SK-N-SH (cell line): ENCODE measurements around the gene SHCBP1L. TPM values are rescaled to one million over a fixed set of nuclear protein-coding genes. Genes with fewer than 3 reads are reported as not detected.

Experiments used
- CTCF ChIA-PET: fragments of 300-600, 350-600 bp; formaldehyde crosslinking; extraction: SDS; loops from one replicate; lab custom pipeline; 2021; lab: Yijun Ruan, JAX
- POLR2A ChIA-PET: fragments of 350-600 bp; sonication (Branson Sonifier 250); formaldehyde crosslinking; extraction: SDS; loops from one replicate; lab custom pipeline; 2020; ENCODE audit warnings: antibody characterized with exemption, inconsistent platforms; lab: Yijun Ruan, JAX
- DNase-seq: peaks from one replicate; pipeline ENCODE4 v3.0.0; 2012
- H2AFZ ChIP-seq: fragments of 200-600 bp; sonication (generic); 2 replicates; pipeline ENCODE4 v1.8.1; 2016; ENCODE audit warnings: antibody characterized with exemption, mild to moderate bottlenecking, low read depth
- H3F3A ChIP-seq: fragments of 200-600 bp; sonication (generic); replicated peaks from 2 replicates; pipeline ENCODE3; 2016; ENCODE audit warnings: antibody characterized with exemption, mild to moderate bottlenecking; ENCODE audit not compliant: insufficient read depth
- H3K27ac ChIP-seq, 2 experiments: fragments of 200-500 bp in 1 of 2; fragments of 200-600 bp in 1 of 2; sonication (Bioruptor generic) in 1 of 2; sonication (generic), shearing (Covaris generic) in 1 of 2; 2 replicates each; pipeline versions ENCODE4 v1.5.1 to v1.6.1; 2014 to 2016; ENCODE audit warnings: low read depth in 2 of 2, inconsistent platforms in 1 of 2, low read length in 1 of 2, mild to moderate bottlenecking in 1 of 2, mixed read lengths in 1 of 2
- H3K27me3 ChIP-seq: fragments of 200-600 bp; sonication (generic), shearing (Covaris generic); 2 replicates; pipeline ENCODE4 v1.6.1; 2016; ENCODE audit warnings: mixed run types; ENCODE audit not compliant: insufficient read depth
- H3K36me3 ChIP-seq, 2 experiments: fragments of 200-500 bp in 1 of 2; fragments of 200-600 bp in 1 of 2; sonication (Bioruptor generic) in 1 of 2; sonication (generic) in 1 of 2; replicated peaks in 1 of 2; 2 replicates each; pipeline versions ENCODE3 to v1.5.1; 2014 to 2016; ENCODE audit warnings: low read length in 1 of 2, mild to moderate bottlenecking in 1 of 2; ENCODE audit not compliant: insufficient read depth in 2 of 2, control insufficient read depth in 1 of 2
- H3K4me1 ChIP-seq, 2 experiments: fragments of 200-500 bp in 1 of 2; fragments of 200-600 bp in 1 of 2; sonication (Bioruptor generic) in 1 of 2; sonication (generic), shearing (Covaris generic) in 1 of 2; 2 replicates each; pipeline versions ENCODE4 v1.5.1 to v1.6.1; 2014 to 2016; ENCODE audit warnings: low read depth in 1 of 2, low read length in 1 of 2, mixed run types in 1 of 2; ENCODE audit not compliant: insufficient read depth in 2 of 2, control insufficient read depth in 1 of 2
- H3K4me2 ChIP-seq: fragments of 200-600 bp; sonication (generic), shearing (Covaris generic); 2 replicates; pipeline ENCODE4 v1.6.1; 2017; ENCODE audit warnings: mixed run types
- H3K4me3 ChIP-seq, 2 experiments: fragments of 200-500 bp in 1 of 2; fragments of 200-600 bp in 1 of 2; sonication (Bioruptor generic) in 1 of 2; sonication (generic), shearing (Covaris generic) in 1 of 2; 2 replicates each; pipeline versions ENCODE4 v1.5.1 to v1.8.1; 2014 to 2016; ENCODE audit warnings: low read depth in 2 of 2, inconsistent platforms in 1 of 2, low read length in 1 of 2, mild to moderate bottlenecking in 1 of 2, mixed read lengths in 1 of 2, moderate library complexity in 1 of 2
- H3K79me2 ChIP-seq: fragments of 200-600 bp; sonication (generic); 2 replicates; pipeline ENCODE4 v1.8.1; 2017; ENCODE audit warnings: mild to moderate bottlenecking; ENCODE audit not compliant: insufficient read depth
- H3K9ac ChIP-seq: fragments of 200-600 bp; sonication (generic); 2 replicates; pipeline ENCODE4 v1.6.1; 2017; ENCODE audit warnings: mixed run types
- H3K9me2 ChIP-seq: fragments of 200-600 bp; sonication (generic); 2 replicates; pipeline ENCODE4 v1.6.1; 2017; ENCODE audit warnings: mixed run types
- H3K9me3 ChIP-seq: fragments of 200-600 bp; sonication (generic); 2 replicates; pipeline ENCODE4 v1.6.1; 2017; ENCODE audit warnings: mixed run types, mild to moderate bottlenecking, moderate library complexity
- H4K20me1 ChIP-seq: fragments of 200-600 bp; sonication (generic); 2 replicates; pipeline ENCODE4 v1.6.1; 2017; ENCODE audit warnings: mild to moderate bottlenecking, mixed run types; ENCODE audit not compliant: insufficient read depth
- CHD2 ChIP-seq: fragments of 150-350 bp; IDR thresholded peaks from 2 replicates; pipeline ENCODE4 v1.6.1; 2018; ENCODE audit warnings: low read length; ENCODE audit not compliant: partially characterized antibody
- CTCF ChIP-seq: fragments of 200-600 bp; sonication (generic); IDR thresholded peaks from 2 replicates; pipeline ENCODE4 v1.6.1; 2017; ENCODE audit warnings: antibody characterized with exemption, mild to moderate bottlenecking, moderate library complexity
- ELF1 ChIP-seq: IDR thresholded peaks from 2 replicates; pipeline ENCODE4 v1.4.0; 2012
- FOSL2 ChIP-seq: IDR thresholded peaks from 2 replicates; pipeline ENCODE4 v1.4.0; 2012; ENCODE audit warnings: low read depth, mild to moderate bottlenecking, moderate library complexity, borderline replicate concordance
- FOXJ3 ChIP-seq: sonication (generic); formaldehyde crosslinking; IDR thresholded peaks from 2 replicates; pipeline ENCODE4 v1.5.1; 2020; ENCODE audit warnings: mild to moderate bottlenecking, missing genetic modification reagents
- FOXM1 ChIP-seq: IDR thresholded peaks from 2 replicates; pipeline ENCODE4 v1.4.0; 2012; ENCODE audit warnings: low read depth, mild to moderate bottlenecking
- GABPA ChIP-seq: IDR thresholded peaks from 2 replicates; pipeline ENCODE4 v1.4.0; 2012; ENCODE audit warnings: low read depth, mild to moderate bottlenecking
- GATA2 ChIP-seq: sonication (generic); formaldehyde crosslinking; IDR thresholded peaks from 2 replicates; pipeline ENCODE4 v1.5.0; 2020; ENCODE audit warnings: mild to moderate bottlenecking, missing genetic modification reagents
- IRF3 ChIP-seq: fragments of 150-350 bp; IDR thresholded peaks from 2 replicates; pipeline ENCODE4 v1.6.1; 2016; ENCODE audit warnings: mild to moderate bottlenecking, low read depth, low read length
- JUND ChIP-seq: IDR thresholded peaks from 2 replicates; pipeline ENCODE4 v1.4.0; 2012
- MAX ChIP-seq: IDR thresholded peaks from 2 replicates; pipeline ENCODE4 v1.4.0; 2012; ENCODE audit warnings: low read depth
- PBX3 ChIP-seq: IDR thresholded peaks from 2 replicates; pipeline ENCODE4; 2012
- POLR2AphosphoS5 ChIP-seq: IDR thresholded peaks from 2 replicates; pipeline ENCODE4 v1.6.1; 2012; ENCODE audit warnings: low read depth, low read length
- REST ChIP-seq: IDR thresholded peaks from 2 replicates; pipeline ENCODE4 v1.6.1; 2012; ENCODE audit warnings: mild to moderate bottlenecking, low read depth, low read length, moderate library complexity
- RFX5 ChIP-seq: IDR thresholded peaks from 2 replicates; pipeline ENCODE4 v1.6.1; 2012; ENCODE audit warnings: mild to moderate bottlenecking, improper control_type of control experiment, low read length
- RXRA ChIP-seq: IDR thresholded peaks from 2 replicates; pipeline ENCODE4 v1.4.0; 2012; ENCODE audit warnings: low read depth, mild to moderate bottlenecking, borderline replicate concordance
- SIN3A ChIP-seq: IDR thresholded peaks from 2 replicates; pipeline ENCODE4 v1.6.1; 2012; ENCODE audit warnings: low read depth, mild to moderate bottlenecking, low read length, moderate library complexity, borderline replicate concordance
- SMC3 ChIP-seq: IDR thresholded peaks from 2 replicates; pipeline ENCODE4 v1.6.1; 2012; ENCODE audit warnings: low read depth, low read length, improper control_type of control experiment
- USF2 ChIP-seq: fragments of 150-350 bp; IDR thresholded peaks from 2 replicates; pipeline ENCODE4 v1.6.1; 2017; ENCODE audit warnings: antibody characterized with exemption, low read length, low read depth, borderline replicate concordance
- YY1 ChIP-seq: IDR thresholded peaks from 2 replicates; pipeline ENCODE4 v1.4.0; 2012; ENCODE audit warnings: low read depth, mild to moderate bottlenecking
- WGBS: methylation state at CpG from one replicate; pipeline ENCODE4 v1.1.6; 2017; ENCODE audit warnings: low lambda C conversion rate; 5-methylcytosine and 5-hydroxymethylcytosine counted together
- polyA plus RNA-seq, 3 experiments: library from polyadenylated mRNA; depleted of rRNA; stranded (reverse); fragments of >200 nt; gene quantifications; 2 replicates each; pipeline ENCODE4 v1.2.3, GENCODE V29; 2012

The SHCBP1L gene
- polyA plus RNA-seq, 1 of the 3 experiments (the other 2 are of a cell fraction), result not detected

GRCh38 chr1:183000167-183000962, 47.4 kb upstream of the SHCBP1L start:
- 88% methylated on average over 4 of the region's 4 CpGs for WGBS
- TF ChIP-seq GABPA (no peak), YY1 (no peak), GATA2 (no peak), CHD2 (no peak), SMC3 (no peak), RXRA (no peak), REST (no peak), FOXJ3 (no peak), FOSL2 (no peak), SIN3A (no peak), RFX5 (no peak)
- Histone ChIP-seq H3K4me1 (no peaks in the 10 kb centered on the region; a peak in 1 of 4 replicates), H2AFZ (no peak overlapping the region), H4K20me1 (no peaks in the 10 kb centered on the region), H3K9me3 (no peaks in the 10 kb centered on the region), H3K9me2 (no peaks in the 10 kb centered on the region), H3F3A (peaks cover 12% of the 10 kb centered on the region), H3K36me3 (no peaks in the 10 kb centered on the region), H3K9ac (no peak overlapping the region), H3K4me3 (no peak overlapping the region), H3K79me2 (no peaks in the 10 kb centered on the region), H3K4me2 (no peak overlapping the region), H3K27me3 (no peaks in the 10 kb centered on the region), H3K27ac (no peak overlapping the region)
- ChIA-PET POLR2A (no interaction called here), CTCF (interaction anchor here (1.0 kb wide), 1 partner anchor 38 kb away, joined by 3 read pairs; no protein-coding TSS in a partner anchor)
- no peak for DNase-seq

- Histone ChIP-seq H2AFZ (no peak overlapping the region), H3K4me3 (no peak overlapping the region)
- TF ChIP-seq IRF3, result no peak
- no peak for TF ChIP-seq PBX3
- no peak for TF ChIP-seq FOXM1
- TF ChIP-seq POLR2AphosphoS5, result no peak
- no peak for TF ChIP-seq USF2
- TF ChIP-seq JUND, result no peak
- no peak for TF ChIP-seq CTCF
- no peak for TF ChIP-seq GATA2
- no peak for TF ChIP-seq ELF1
- TF ChIP-seq SIN3A, result no peak
- TF ChIP-seq MAX, result no peak
Measured at GRCh38 chr1:182998482-182998881, 45.5 kb upstream of the SHCBP1L start.

More at GRCh38 chr1:182998482-182998881, 45.5 kb upstream of the SHCBP1L start:
- Histone ChIP-seq H4K20me1 (no peaks in the 10 kb centered on the region), H3K36me3 (no peaks in the 10 kb centered on the region), H3K9me3 (no peaks in the 10 kb centered on the region), H3K4me1 (no peaks in the 10 kb centered on the region; a peak in 1 of 4 replicates), H3K27ac (no peak overlapping the region), H3K4me2 (no peak overlapping the region), H3K9ac (no peak overlapping the region), H3F3A (peaks cover 12% of the 10 kb centered on the region), H3K27me3 (no peaks in the 10 kb centered on the region), H3K79me2 (no peaks in the 10 kb centered on the region), H3K9me2 (no peaks in the 10 kb centered on the region)
- no peak for DNase-seq
- ChIA-PET POLR2A (no interaction called here), CTCF (no interaction called here)
